PC-3 (cell line): Measurements from ENCODE around the gene ZFHX3. TPM values are rescaled to one million over a fixed set of nuclear protein-coding genes. Genes with fewer than 3 reads are reported as not detected.
A peak's percentile ranks its signal among the peaks of the same experiment; 100 is the strongest.

Source experiments
- ATAC-seq: fragments of 200-7000 bp; cut with Tn5 transposase; 2 replicates; pipeline ENCODE4 v1.9.1; 2020; ENCODE audit warnings: mild to moderate bottlenecking, moderate library complexity
- BruUV-seq: library from RNA; stranded (reverse); fragments of 400-500 nt; replicated peaks from 2 replicates; lab custom pipeline; 2021; lab: Mats Ljungman, UMichigan
- CTCF ChIA-PET: fragments of 300-600 bp; sonication (Branson Sonifier 250); formaldehyde crosslinking; loops from one replicate; lab custom pipeline; 2022; ENCODE audit warnings: antibody characterized with exemption; lab: Charles Lee
- POLR2A ChIA-PET: fragments of 300-600 bp; sonication (Branson Sonifier 250); formaldehyde crosslinking; loops from one replicate; lab custom pipeline; 2022; ENCODE audit warnings: antibody characterized with exemption; ENCODE audit not compliant: unreplicated experiment; lab: Charles Lee
- DNase-seq: peaks from one replicate; pipeline ENCODE4 v3.0.0-alpha.2; 2015
- H2AFZ ChIP-seq: fragments of 300-600 bp; sonication (generic); 2 replicates; pipeline ENCODE4 v1.6.0; 2016; ENCODE audit warnings: antibody characterized with exemption, low read length
- H3F3A ChIP-seq: fragments of 300-600 bp; sonication (generic); one replicate; pipeline ENCODE4 v1.6.0; 2017; ENCODE audit warnings: antibody characterized with exemption, low read length, control low read depth, mild to moderate bottlenecking; ENCODE audit not compliant: unreplicated experiment
- H3K27ac ChIP-seq: fragments of 300-600 bp; sonication (generic); 2 replicates; pipeline ENCODE4 v1.5.1; 2016; ENCODE audit warnings: mild to moderate bottlenecking, low read length
- H3K27me3 ChIP-seq: fragments of 300-600 bp; sonication (generic); 2 replicates; pipeline ENCODE4 v1.6.1; 2016; ENCODE audit warnings: low read length, mixed read lengths
- H3K36me3 ChIP-seq: fragments of 300-600 bp; sonication (generic); 2 replicates; pipeline ENCODE4 v1.6.1; 2016; ENCODE audit warnings: low read depth, mixed run types, low read length, mixed read lengths
- H3K4me1 ChIP-seq: fragments of 300-600 bp; sonication (generic); 2 replicates; pipeline ENCODE4 v1.5.1; 2016; ENCODE audit warnings: low read length; ENCODE audit not compliant: insufficient read depth
- H3K4me2 ChIP-seq: fragments of 300-600 bp; sonication (generic); 2 replicates; pipeline ENCODE4 v1.6.0; 2016; ENCODE audit warnings: low read length
- H3K4me3 ChIP-seq: fragments of 300-600 bp; sonication (generic); 2 replicates; pipeline ENCODE4 v1.5.1; 2016; ENCODE audit warnings: mild to moderate bottlenecking, low read length, mixed read lengths
- H3K79me2 ChIP-seq: fragments of 300-600 bp; sonication (generic); 2 replicates; pipeline ENCODE4 v1.6.1; 2017; ENCODE audit warnings: low read length, mixed read lengths
- H3K9ac ChIP-seq: fragments of 300-600 bp; sonication (generic); 2 replicates; pipeline ENCODE4 v1.6.0; 2016; ENCODE audit warnings: mild to moderate bottlenecking, low read length
- H3K9me2 ChIP-seq: fragments of 300-600 bp; sonication (generic); replicated peaks from 2 replicates; pipeline ENCODE4 v1.6.1; 2016; ENCODE audit warnings: mixed run types, low read length, mixed read lengths
- H3K9me3 ChIP-seq: fragments of 300-600 bp; sonication (generic); 2 replicates; pipeline ENCODE4 v1.6.1; 2016; ENCODE audit warnings: low read length, mixed read lengths
- H4K20me1 ChIP-seq: fragments of 300-600 bp; sonication (generic); 2 replicates; pipeline ENCODE4 v1.6.1; 2016; ENCODE audit warnings: low read length, mixed read lengths
- EZH2 ChIP-seq: fragments of 300-600 bp; sonication (generic); IDR thresholded peaks from one replicate; pipeline ENCODE4 v1.6.1; 2017; ENCODE audit warnings: antibody characterized with exemption, mild to moderate bottlenecking, low read length; ENCODE audit not compliant: unreplicated experiment
- EZH2phosphoT487 ChIP-seq: fragments of 300-600 bp; sonication (generic); IDR thresholded peaks from 2 replicates; pipeline ENCODE4 v1.6.1; 2018; ENCODE audit warnings: mild to moderate bottlenecking, antibody characterized with exemption, low read length, borderline replicate concordance
- intact Hi-C: fragments of 100-400 bp; cut with micrococcal nuclease; formaldehyde crosslinking; loops from 2 replicates; pipeline ENCODE4 v1.9.0; 2023
- total RNA-seq: library from RNA; depleted of rRNA; stranded (reverse); fragments of >200 nt; gene quantifications from 2 replicates; pipeline ENCODE4 v1.2.3, GENCODE V29; 2014
- TF ChIP-seq, protein P1 (sequence below): fragments of 300-600 bp; sonication (generic); conservative IDR thresholded peaks from 2 replicates; pipeline ENCODE4 v1.5.1; 2017; ENCODE audit warnings: antibody characterized with exemption, low read depth, mild to moderate bottlenecking, low read length

Gene ZFHX3
- total RNA-seq, 1 experiment from 2014 or later = 3.5 TPM

DNA sequence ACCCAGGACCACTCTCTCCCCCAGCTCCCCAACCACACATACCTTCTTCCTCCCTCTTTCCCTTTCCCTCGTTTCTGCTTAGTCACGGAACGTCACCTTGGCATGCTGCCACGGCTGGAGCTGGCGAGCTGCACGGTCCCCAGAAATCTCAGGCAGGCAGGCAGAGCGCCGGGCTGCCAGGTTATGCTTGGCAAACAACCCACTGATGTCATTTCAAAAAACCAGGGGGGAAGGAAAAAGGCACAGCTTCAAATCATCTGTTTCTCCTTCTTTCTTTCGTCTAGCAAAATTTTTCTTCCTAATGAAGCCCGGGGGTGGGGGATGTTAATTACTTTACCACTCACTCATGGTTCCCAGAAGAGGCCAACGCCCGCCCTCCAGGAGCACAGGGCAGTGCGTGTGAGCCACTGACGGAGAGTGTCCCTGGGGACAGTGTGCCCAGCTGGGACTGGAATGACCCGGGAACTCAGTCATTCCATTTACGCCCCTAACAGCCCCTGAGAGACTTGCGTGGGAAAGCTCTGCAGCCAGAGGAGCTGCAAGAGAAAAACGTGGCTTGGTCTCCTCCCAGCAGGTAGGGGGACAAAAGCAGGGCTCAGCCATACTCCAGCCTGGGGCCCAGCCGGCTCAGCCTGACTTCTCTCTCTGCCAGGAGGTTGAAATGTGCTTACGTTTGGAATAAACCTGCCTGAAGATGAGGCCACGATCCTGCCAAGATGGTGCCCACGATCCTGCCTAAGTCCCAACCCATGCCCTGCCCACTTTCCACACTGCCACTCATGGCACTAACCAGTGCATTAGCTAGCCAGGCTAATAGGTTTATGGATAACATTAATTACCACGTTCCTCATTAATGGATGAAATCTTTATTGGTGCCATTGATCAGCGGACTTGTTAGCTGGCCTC lies 198.9 kb downstream of the ZFHX3 start:
- no peaks in the 10 kb centered on the region for H3K9me3 ChIP-seq
- intact Hi-C loops = loop anchor here (2.0 kb wide), 1 partner anchor 28 kb away; no protein-coding TSS in a partner anchor
- peak; percentile 92 for DNase-seq
- peak overlapping the region; percentile 55 for H3K9ac ChIP-seq
- no peaks in the 10 kb centered on the region for H3K79me2 ChIP-seq
- no TSS peak for BruUV-seq
- ChIA-PET CTCF (interaction anchor here (0.6 kb wide), 1 partner anchor 199 kb away, joined by 4 read pairs; no protein-coding TSS in a partner anchor), POLR2A (interaction anchor here (0.6 kb wide), 1 partner anchor 171 kb away, joined by 3 read pairs; no protein-coding TSS in a partner anchor)
- TF ChIP-seq, protein P1, sequence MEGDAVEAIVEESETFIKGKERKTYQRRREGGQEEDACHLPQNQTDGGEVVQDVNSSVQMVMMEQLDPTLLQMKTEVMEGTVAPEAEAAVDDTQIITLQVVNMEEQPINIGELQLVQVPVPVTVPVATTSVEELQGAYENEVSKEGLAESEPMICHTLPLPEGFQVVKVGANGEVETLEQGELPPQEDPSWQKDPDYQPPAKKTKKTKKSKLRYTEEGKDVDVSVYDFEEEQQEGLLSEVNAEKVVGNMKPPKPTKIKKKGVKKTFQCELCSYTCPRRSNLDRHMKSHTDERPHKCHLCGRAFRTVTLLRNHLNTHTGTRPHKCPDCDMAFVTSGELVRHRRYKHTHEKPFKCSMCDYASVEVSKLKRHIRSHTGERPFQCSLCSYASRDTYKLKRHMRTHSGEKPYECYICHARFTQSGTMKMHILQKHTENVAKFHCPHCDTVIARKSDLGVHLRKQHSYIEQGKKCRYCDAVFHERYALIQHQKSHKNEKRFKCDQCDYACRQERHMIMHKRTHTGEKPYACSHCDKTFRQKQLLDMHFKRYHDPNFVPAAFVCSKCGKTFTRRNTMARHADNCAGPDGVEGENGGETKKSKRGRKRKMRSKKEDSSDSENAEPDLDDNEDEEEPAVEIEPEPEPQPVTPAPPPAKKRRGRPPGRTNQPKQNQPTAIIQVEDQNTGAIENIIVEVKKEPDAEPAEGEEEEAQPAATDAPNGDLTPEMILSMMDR = no peak
- TF ChIP-seq EZH2phosphoT487 (no peak), EZH2 (no peak)
- H3K36me3 ChIP-seq = no peaks in the 10 kb centered on the region
- no peaks in the 10 kb centered on the region for H4K20me1 ChIP-seq
- H3K27me3 ChIP-seq = no peaks in the 10 kb centered on the region
- peak overlapping the region; percentile 76 for H3K4me2 ChIP-seq
- H3K9me2 ChIP-seq = no peaks in the 10 kb centered on the region
- no peak overlapping the region for H3K4me3 ChIP-seq
- H3K27ac ChIP-seq = peak overlapping the region; percentile 79
- H3K4me1 ChIP-seq = peaks cover 15% of the 10 kb centered on the region
- peak overlapping the region; percentile 74 for H2AFZ ChIP-seq
- ATAC-seq = peak; percentile 81
- no peaks in the 10 kb centered on the region for H3F3A ChIP-seq

DNA sequence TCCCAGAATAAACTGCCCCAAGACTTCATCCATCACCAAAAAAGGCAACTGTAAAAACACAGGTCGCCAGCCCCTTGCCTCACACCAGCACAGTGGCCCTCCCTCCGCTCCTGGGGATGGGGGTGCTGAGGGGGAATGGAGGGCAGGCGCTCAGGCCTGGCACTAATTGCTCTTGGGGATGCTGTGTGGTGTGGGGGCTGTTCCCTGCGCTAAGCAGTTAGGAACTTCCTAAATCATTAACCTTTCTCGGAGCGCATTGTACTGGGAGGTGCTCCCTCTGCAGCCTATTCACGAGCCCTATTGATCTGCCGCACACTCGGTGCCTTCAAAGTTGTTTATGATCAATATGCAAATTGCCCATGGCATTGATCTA lies 199.9 kb downstream of the ZFHX3 start:
- Histone ChIP-seq H3F3A (no peaks in the 10 kb centered on the region), H2AFZ (no peak overlapping the region), H4K20me1 (no peaks in the 10 kb centered on the region), H3K4me1 (peaks cover 15% of the 10 kb centered on the region), H3K9ac (peak overlapping the region; percentile 37; the same call in 1 of the 2 replicates), H3K4me2 (no peak overlapping the region), H3K79me2 (no peaks in the 10 kb centered on the region), H3K9me2 (no peaks in the 10 kb centered on the region), H3K27me3 (no peaks in the 10 kb centered on the region), H3K27ac (peak overlapping the region; percentile 79), H3K36me3 (no peaks in the 10 kb centered on the region), H3K4me3 (no peak overlapping the region), H3K9me3 (no peaks in the 10 kb centered on the region)
- CTCF ChIA-PET = no interaction called here
- intact Hi-C loops = loop anchor here (2.0 kb wide), 1 partner anchor 29 kb away; no protein-coding TSS in a partner anchor
- TF ChIP-seq, protein P1 = no peak
- TF ChIP-seq EZH2phosphoT487 (no peak), EZH2 (no peak)
- POLR2A ChIA-PET = no interaction called here
- DNase-seq = no peak
- no TSS peak for BruUV-seq
- ATAC-seq = no peak
